Erythroblast (primary cell): ENCODE results near the gene VWA3B.

ENCODE experiments used
- GATA1 ChIP-seq: IDR thresholded peaks from 2 replicates; pipeline ENCODE4 v1.6.1; 2011; ENCODE audit warnings: low read depth, mild to moderate bottlenecking, control low read depth, low read length, moderate library complexity
- POLR2A ChIP-seq: IDR thresholded peaks from 2 replicates; pipeline ENCODE4 v1.6.1; 2011; ENCODE audit warnings: mild to moderate bottlenecking, low read length

GRCh38 chr2:98241592-98241991, 154.6 kb downstream of the VWA3B start:
- TF ChIP-seq POLR2A (no peak), GATA1 (no peak)
